ENCODE results near the gene QSOX2.

QSOX2 gene

DNA sequence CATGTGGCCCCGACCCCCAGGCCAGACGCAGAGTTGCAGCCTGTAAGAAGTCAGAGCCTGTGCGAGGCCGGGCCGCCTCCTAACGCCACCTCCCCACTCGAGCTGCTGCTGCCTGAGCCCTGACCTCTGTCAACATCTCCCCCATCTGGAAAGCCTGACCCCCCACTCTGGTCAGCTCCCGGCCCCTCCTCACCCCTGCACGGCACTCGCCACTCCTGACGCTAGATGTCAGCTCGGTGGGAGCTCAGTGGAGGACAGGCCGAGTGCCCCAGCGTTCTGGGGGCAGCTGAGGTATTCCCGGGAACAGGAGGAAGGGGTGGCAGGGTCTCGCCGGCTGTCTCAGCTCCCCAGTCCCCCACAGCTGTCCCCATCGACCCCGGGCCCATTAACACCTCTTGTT, 60.5 kb downstream of the QSOX2 start:
- in situ Hi-C loops (cut with HindIII; ENCODE audit: low sequenced_read_pairs), result no loop called here
- no peak overlapping the region for H3K4me3 ChIP-seq (ENCODE audit: low read depth, low read length)
- TF ChIP-seq, protein P1, sequence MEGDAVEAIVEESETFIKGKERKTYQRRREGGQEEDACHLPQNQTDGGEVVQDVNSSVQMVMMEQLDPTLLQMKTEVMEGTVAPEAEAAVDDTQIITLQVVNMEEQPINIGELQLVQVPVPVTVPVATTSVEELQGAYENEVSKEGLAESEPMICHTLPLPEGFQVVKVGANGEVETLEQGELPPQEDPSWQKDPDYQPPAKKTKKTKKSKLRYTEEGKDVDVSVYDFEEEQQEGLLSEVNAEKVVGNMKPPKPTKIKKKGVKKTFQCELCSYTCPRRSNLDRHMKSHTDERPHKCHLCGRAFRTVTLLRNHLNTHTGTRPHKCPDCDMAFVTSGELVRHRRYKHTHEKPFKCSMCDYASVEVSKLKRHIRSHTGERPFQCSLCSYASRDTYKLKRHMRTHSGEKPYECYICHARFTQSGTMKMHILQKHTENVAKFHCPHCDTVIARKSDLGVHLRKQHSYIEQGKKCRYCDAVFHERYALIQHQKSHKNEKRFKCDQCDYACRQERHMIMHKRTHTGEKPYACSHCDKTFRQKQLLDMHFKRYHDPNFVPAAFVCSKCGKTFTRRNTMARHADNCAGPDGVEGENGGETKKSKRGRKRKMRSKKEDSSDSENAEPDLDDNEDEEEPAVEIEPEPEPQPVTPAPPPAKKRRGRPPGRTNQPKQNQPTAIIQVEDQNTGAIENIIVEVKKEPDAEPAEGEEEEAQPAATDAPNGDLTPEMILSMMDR (IDR thresholded peaks at IDR 0.05; ENCODE audit: low read depth, low read length), result no peak
- DNase-seq (ENCODE audit: low read depth, low spot score), result no peak

- no peak for DNase-seq (ENCODE audit: low read depth, low spot score)
- no peak overlapping the region for H3K4me3 ChIP-seq (ENCODE audit: low read depth, low read length)
- in situ Hi-C loops (cut with HindIII; ENCODE audit: low sequenced_read_pairs), result no loop called here
- TF ChIP-seq, protein P1 (IDR thresholded peaks at IDR 0.05; ENCODE audit: low read depth, low read length), result no peak
Measured at GRCh38 chr9:136182850-136183422, 62.7 kb downstream of the QSOX2 start.

DNA sequence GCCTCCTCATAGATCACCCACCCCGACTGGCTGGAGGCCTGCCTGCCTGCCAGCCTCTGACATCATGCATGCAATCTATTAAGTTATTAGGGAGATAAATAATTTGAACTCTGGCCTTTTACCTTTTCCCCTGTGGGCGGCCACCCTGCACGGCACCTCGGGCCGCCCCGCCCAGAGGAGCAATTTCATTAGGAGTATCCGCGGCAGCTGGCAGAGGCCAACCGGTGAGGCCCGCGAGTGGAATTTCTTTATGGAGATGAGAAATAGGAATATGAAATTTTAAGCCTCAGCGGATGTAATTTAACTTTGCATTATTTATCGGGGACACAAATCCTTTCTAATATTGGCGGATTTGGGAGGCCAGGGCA, 63.2 kb downstream of the QSOX2 start:
- in situ Hi-C loops (cut with HindIII; ENCODE audit: low sequenced_read_pairs), result no loop called here
- H3K4me3 ChIP-seq (ENCODE audit: low read depth, low read length), result no peak overlapping the region
- DNase-seq (ENCODE audit: low read depth, low spot score), result no peak
- TF ChIP-seq, protein P1 (IDR thresholded peaks at IDR 0.05; ENCODE audit: low read depth, low read length), result no peak

GRCh38 chr9:136181784-136182419, 63.7 kb downstream of the QSOX2 start:
- no peak overlapping the region for H3K4me3 ChIP-seq (ENCODE audit: low read depth, low read length)
- no peak for DNase-seq (ENCODE audit: low read depth, low spot score)
- TF ChIP-seq, protein P1 (IDR thresholded peaks at IDR 0.05; ENCODE audit: low read depth, low read length), result no peak
- in situ Hi-C loops (cut with HindIII; ENCODE audit: low sequenced_read_pairs), result no loop called here

DNA sequence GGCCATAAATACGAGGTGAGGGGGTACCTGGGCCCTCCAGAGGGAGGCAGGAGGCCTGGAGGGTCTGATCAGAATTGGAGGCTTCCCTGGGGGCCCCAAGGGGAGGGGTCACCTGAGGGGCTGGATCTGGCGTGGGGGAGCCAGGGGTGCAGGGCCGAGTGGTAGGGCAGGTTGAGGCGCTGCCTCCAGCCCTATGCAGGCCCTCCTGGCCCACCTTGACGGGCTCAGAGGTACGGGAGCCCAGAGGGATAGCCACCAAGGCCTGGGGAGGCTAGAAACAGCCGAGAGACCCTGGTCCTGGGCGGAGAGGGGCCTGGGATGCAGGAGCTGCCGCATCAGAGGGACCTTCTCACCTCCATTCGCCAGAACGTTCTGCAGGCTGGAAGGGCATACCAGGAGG, 65.0 kb downstream of the QSOX2 start:
- DNase-seq (ENCODE audit: low read depth, low spot score), result no peak
- H3K4me3 ChIP-seq (ENCODE audit: low read depth, low read length), result no peak overlapping the region
- TF ChIP-seq, protein P1 (IDR thresholded peaks at IDR 0.05; ENCODE audit: low read depth, low read length), result no peak
- in situ Hi-C loops (cut with HindIII; ENCODE audit: low sequenced_read_pairs), result no loop called here

DNA sequence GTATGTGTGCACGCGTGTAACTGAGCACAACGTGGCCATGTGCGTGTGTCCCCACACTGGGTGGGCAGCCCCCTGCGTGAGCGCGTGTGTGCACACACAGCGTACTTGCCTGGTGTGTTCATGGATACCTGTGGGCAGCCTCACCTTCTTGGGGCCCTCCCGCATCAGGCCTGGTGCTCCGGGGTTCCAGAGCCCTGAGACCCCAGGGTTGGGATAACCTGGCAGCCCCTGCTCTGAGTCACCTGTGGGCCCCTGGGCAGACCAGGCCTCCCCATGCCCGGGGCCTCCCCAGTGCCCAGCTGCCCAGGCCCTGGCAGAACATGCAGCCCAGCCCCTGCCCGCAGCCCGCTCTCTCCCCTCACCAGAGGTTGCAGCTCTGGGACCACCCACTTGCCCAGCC, 65.9 kb downstream of the QSOX2 start:
- no peak overlapping the region for H3K4me3 ChIP-seq (ENCODE audit: low read depth, low read length)
- TF ChIP-seq, protein P1 (IDR thresholded peaks at IDR 0.05; ENCODE audit: low read depth, low read length), result no peak
- DNase-seq (ENCODE audit: low read depth, low spot score), result no peak
- in situ Hi-C loops (cut with HindIII; ENCODE audit: low sequenced_read_pairs), result no loop called here
